Measurements from ENCODE around the gene ARHGAP31.
A peak's percentile ranks its signal among the peaks of the same experiment; 100 is the strongest.
"Not testable (repeated sequence)": the region's sequence is repeated elsewhere in the genome, so short reads cannot be mapped to it uniquely, and the experiment has no call there.

Gene ARHGAP31

DNA sequence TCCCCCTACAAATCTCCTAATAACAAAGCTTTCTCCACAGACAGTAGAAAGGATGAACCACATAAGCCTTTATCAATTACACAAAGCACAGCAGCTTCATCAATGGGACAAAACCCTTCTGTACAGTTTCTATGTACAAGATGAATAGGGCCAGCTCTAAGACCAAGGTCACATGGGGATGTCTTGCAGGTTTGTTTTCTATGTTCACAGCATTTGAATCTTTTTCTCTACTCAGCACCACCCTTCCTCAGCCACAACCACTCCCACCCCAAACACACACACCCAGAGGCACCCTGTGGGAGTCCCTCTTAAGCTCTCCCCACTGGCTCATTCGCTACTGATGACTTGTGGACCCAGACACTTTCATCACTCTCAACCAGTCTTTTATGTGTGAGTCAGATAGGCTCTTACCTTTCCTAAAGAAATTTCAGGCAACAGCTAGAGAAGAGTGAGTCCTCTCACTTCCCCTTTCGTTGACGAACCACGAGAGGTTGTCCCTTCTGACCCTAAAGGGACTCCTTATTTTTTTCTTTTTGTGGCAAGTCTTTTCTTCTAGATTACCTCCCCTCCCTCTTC lies 57.9 kb downstream of the ARHGAP31 start:
- DNase-seq (ENCODE audit: low read depth in 2 of 2), result peak; percentile 4 to 8

DNA sequence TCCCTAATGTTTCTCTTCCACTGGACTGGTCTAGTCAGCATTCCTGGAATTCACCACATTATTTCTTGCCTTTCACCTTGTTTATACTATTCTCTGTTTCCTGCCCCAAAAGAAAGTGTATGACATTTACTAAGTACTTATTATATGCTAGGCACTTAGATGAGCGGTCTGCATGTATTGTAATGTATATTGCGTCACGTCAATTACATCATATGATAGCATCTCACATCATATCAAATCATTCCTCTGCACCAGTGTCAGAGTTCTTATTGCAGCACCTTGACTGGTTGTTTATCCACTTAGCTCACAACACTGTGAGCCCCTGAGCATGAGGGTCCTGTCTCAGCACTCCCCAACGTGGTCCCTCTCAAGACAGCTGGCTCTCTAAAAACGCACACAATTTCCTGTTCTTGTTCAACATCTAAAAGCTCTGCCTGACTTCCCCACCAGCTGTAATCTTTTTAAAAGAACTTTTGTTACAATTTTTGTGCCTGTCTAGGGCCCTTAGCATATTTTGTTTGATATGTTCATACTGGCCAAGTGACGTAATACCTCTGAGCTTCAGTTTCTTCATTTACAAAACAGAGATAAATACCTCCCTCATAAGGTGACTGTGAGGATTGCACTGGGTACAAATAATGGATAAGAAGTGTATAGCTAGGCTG lies 58.8 kb downstream of the ARHGAP31 start:
- no peak for DNase-seq (ENCODE audit: low read depth in 2 of 2)

DNA sequence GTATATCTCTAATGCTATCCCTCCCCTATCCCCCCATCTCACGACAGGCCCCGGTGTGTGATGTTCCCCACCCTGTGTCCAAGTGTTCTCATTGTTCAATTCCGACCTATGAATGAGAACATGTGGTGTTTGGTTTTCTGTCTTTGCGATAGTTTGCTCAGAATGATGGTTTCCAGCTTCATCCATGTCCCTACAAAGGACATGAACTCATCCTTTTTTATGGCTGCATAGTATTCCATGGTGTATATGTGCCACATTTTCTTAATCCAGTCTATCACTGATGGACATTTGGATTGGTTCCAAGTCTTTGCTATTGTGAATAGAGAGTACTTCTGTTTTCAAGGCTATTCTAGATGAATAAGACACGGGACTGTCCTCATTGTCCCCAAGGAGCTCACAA lies 61.4 kb downstream of the ARHGAP31 start:
- not testable (repeated sequence) for DNase-seq (ENCODE audit: low read depth in 2 of 2)

DNA sequence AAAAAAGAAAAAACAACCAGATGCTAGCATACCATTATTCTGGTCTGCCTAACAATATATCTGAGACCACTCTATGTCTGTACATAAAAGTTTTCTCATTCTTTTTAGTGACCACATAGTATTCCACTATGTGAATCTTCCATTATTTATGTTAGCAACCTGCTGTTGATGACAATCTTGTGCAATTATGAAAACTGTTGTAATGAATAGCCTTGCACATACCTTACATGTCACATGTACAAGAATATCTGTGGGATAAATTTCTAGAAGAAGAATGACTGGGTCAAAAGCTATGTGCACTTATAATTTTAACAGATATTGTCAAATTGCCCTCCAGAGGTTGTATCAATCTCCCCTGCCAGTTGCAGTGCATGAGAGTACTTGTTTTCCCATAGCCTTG lies 62.5 kb downstream of the ARHGAP31 start:
- no peak for DNase-seq (ENCODE audit: low read depth in 2 of 2)

DNA sequence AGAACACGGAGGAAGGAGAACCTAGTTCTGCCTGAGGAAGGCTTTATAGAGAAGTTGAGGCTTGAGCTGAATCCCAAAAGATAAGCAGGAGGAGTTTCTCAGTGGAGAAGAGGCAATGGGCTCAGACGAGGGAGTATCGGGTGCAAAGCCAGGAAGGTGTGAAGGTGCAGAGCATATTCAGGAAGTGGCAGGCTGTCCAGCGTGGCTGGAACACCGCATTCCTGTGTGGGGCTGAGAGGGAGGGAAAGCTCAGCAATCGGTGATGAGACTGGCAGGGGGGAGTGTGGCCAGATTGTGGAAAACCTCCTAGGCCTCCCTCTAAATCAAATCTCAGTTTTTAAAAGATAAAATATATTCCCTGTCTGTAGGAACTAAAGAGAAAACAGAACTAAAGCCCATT lies 63.0 kb downstream of the ARHGAP31 start:
- no peak for DNase-seq (ENCODE audit: low read depth in 2 of 2)

DNA sequence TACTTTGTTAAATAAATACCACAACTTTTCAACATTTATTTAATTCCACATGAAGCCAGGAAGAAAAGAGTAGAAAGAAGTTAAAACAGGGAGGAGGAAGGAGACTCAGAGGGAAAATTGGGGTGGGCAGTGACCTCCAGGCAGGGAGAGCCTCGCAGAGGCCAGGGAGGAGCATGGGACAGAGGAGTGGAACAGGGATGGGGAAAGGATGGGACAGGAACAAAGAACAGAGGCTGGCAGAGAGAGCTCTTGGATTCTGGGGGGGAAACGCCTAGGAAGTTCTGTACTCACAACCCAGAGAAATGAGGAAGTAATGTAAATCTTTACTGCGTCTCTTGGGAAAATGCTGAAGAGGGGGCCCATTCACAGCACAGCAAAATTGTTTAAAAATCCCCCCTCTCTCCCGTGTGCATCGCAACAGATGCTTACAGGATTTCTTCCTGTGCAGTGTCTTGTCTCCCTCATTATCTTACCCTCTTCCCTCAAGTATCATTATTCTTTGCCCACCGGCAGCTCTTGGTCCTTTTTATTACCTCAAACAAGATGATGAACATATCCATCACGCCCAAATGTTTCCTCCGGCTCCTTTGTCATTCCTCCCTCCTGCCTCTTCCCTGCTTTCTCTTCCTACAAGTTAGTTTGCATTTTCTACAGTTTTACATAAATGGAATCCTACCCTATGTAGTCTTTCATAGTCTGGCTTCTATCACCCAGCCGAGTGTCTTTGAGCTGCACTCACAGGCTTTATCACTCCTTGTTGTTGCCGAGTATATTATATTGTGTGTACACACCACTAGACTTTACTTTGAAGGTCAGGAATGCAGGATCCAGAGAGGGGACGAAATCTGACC lies 65.5 kb downstream of the ARHGAP31 start:
- DNase-seq (ENCODE audit: low read depth in 2 of 2), result no peak

DNA sequence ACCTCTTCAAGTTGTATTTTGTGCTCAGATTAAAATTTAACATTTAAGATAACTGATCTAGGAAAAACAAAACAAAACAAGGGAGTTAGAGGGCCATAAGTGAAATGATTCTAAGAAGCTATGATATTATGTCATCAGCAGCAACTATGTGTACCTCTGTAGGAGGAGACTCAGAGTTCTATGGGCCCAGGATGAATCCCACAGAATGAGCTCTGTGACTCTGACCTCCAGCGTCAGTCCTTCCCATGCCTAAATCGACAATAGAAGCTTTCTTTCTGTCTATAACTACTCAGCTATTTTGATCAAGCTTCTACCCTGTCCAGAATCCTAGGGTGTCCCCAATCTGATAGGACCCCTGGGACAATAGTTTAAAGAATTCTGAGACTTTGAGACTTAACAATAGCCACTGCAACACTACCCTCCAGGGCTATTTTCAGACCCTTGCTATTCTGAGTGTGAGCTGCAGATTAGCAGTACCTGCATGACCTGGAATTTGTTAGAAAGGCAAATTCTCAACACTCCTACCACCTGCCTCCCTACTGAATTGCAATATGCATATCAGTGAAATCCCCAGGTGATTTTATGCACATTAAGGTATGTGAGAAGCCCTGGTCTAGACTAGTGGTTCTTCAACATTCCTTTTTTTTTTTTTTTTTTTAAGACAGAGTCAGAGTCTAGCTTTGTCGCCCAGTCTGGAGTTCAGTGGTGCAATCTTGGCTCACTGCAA lies 66.7 kb downstream of the ARHGAP31 start:
- no peak for DNase-seq (ENCODE audit: low read depth in 2 of 2)

DNA sequence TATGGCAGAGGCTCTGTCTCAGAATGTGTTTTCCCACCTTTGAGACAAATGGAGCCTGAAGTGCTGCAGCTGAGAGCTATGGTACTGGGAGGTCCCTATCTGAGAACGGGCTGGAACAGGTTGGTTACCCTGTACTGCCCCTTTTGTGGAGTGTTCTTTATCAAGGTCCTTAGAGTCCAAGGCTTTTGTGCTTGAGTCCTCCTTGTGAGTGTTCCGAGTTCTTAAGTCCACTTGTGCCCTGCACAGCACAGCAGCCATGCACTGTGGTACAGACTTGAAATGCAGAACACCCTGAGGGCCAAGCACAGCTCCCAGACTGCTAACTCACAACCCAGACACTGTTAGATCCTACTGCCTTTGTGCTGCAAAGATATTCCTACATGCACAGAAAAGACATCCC lies 67.8 kb downstream of the ARHGAP31 start:
- DNase-seq (ENCODE audit: low read depth in 2 of 2), result no peak

DNA sequence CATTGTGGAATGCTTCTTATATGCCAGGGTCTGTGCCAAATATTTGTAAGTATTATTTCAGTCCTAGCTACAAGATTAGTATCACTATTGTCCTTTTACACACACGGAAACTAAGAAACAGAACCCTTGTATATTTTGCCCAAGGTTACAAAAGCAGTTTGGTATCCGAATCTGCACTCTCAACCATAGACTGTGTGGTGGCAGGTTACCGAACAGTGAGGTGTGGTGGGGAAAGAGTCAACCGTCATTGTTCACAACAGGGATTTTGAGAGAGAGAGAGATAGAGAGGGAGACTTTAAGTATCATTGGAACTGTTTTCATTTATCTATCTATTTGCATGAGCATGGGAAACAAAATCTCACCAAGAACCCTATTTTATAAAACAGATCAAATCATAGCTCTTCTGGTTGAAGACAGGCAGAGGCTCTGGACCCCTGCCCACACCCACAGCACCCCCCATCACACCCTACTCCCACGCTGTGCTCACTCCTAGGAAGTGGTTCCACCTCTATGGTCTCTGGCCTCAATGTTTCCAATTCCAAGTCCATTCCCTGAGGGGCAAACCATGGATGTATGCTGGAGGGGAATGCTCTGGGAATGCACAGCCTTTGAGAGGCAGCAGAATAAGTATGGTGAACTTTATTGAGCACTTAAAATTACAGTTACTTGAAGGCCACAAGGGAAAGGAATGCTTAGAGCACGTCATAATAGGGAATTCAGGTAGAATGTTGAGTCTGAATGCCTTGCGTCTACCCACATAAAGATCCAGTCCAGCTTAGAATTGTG lies 69.0 kb downstream of the ARHGAP31 start:
- DNase-seq (ENCODE audit: low read depth in 2 of 2), result no peak

DNA sequence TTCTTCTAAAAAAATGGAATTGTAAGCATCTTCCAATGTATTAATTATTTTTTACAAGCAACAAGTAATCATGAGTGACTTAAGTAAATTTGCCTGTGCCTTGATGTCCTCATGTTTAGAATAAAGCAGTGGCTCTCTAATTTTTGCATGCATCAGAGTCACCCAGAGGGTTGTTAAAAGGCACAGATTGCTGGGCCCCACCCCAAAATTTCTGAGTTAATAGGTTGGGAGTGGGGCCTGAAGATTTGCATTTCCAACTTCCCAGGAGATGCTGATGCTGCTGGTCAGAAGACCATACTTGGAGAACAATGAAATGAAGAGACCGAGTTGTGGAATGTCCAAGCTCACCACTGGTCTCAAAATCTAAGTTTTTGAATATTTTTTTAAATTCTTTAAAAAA lies 70.2 kb downstream of the ARHGAP31 start:
- no peak for DNase-seq (ENCODE audit: low read depth in 2 of 2)

DNA sequence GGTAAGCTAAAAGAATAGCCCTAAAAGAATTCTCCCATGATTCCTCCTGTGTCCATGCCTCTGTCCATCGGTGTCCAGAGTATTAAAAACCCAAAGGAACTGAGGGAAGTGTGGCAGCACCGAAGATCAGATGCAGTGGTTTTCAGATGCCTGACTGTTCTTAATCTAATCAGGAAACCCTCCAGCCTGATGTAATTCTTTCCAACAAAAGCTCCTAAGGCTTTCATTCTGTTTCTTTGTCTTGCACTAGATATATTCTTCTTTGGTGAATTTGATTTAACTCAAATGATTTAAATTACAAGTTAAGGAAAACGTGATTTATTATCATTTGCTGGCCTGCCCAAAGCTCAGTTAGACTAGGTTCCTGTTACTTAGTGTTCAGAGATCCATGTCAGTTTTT lies 71.2 kb downstream of the ARHGAP31 start:
- DNase-seq (ENCODE audit: low read depth in 2 of 2), result no peak

DNA sequence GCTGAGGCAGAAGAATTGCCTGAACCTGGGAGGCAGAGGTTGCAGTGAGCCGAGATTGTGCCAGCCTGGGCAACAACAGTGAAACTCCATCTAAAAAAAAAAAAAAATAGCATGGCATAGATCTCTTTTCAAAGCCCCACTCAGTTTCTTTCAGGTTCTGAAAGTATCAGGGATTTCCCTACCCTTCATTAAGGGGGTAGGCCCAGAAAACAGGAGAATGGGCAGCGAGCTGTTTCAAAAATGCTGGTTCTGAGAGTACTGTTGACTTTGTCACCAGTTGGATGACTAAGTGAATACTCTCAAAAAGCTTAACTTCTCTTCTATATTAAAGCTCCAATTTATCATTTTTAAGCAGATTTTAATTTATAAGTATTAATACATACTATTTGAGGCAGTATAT lies 72.8 kb downstream of the ARHGAP31 start:
- no peak for DNase-seq (ENCODE audit: low read depth in 2 of 2)

DNA sequence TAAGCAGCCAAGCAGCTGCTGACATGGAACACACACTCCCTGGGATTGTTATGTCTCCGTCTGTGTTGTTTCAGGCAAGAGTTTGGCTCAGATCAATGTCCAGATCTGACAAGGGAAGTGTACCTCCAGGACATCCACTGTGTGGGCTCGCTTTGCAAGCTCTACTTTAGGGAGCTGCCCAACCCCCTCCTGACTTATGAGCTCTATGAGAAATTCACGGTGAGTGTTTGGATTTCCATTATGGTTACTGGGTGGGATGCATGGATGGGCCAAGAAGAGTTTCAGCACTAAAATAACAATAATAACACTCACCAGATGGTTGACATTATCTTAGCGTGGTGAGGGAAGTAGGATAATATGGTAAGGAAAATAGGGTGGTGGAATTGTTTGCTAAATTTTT lies 74.1 kb downstream of the ARHGAP31 start:
- no peak for DNase-seq (ENCODE audit: low read depth in 2 of 2)

DNA sequence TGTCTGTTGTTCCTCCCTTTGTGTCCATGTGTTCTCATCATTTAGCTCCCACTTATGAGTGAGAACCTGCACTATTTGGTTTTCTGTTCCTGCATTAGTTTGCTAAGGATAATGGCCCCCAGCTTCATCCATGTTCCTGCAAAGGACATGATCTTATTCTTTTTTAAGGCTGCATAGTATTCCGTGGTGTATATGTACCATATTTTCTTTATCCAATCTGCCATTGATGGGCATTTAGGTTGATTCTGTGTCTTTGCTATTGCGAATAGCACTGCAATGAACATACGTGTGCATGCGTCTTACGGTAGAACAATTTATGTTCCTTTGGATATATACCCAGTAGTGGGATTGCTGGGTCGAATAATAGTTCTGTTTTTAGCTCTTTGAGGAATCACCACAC lies 77.6 kb downstream of the ARHGAP31 start:
- DNase-seq (ENCODE audit: low read depth in 2 of 2), result not testable (repeated sequence)

DNA sequence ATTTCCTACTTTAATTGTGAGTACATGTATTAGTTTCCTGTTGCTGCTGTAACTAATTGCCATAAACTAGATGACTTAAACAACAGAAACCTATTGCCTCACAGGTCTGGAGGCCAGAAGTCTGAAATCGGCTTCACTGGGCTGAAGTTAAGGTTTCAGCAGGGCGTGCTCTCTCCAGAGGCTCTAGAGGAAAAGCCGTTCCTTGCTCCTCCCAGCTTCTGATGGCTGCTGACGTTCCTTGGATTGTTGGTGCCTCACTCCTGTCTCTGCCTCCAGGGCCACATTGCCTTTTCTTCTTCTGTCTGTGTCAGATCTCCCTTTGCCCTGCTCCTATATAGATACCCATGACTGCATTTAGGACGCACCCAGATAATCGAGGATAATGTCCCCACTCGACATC lies 80.9 kb downstream of the ARHGAP31 start:
- DNase-seq (ENCODE audit: low read depth in 2 of 2), result no peak

DNA sequence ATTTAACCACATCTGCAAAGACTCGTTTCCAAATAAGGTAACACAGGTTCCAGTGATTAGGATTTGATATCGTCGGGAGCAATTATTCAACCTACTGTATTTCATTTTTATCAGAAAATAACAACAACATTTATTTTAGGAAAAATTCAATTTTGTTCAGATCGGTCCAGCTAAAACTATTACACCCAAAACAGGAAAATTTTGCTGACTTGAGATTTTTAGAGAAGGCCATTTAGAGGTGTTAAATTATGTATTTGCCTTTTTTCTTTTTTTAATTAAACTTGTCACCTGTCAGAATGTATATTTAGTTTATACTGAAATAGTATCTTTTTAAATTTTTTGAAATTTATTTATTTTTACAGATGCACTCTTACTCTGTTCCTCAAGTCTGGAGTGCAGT lies 81.3 kb downstream of the ARHGAP31 start:
- no peak for DNase-seq (ENCODE audit: low read depth in 2 of 2)

DNA sequence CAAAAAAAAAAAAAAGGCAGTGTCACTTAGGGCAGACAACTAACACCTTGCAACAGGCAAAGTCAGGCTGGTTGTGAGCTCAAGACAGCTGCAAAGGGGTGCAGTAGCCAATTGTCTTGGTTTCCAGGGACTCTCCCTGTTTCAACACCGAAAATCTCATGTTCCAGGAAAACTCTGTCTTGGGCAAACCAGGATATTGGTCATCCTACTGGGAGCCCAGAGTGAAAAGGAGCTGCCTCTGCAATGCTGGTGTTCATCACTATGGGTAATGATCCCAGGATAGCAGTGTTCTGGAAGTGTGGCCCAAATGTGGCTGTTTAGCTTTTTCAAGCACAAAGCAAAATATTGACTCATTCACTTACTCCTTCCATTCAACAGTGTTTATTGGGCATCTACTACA lies 82.6 kb downstream of the ARHGAP31 start:
- no peak for DNase-seq (ENCODE audit: low read depth in 2 of 2)

DNA sequence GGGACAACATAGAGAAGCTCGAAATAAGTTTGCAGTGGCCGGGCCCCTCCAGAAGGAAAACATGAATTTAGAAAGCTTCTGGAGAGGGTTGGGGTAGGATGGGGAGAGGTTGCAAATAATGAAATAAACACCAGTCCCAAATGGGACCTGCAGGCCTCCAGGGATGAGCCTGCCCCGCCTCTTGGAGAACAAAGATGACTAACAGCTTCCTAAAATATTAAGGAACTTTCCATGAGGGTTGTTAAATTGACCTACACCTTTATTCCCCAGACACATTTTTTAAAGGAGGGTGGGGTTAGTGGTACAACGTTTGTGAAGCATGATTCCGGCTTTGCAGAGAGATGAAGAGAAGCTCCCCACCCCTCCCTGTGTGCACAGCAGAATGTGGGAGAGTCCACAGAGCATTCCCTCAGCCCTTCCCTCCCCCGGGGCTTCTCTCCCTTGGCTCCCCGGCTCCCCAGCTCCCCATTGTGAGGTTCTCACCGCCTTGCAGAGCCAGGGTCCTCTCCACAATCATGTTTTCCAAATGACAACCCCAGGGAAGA lies 84.1 kb downstream of the ARHGAP31 start:
- no peak for DNase-seq (ENCODE audit: low read depth in 2 of 2)

DNA sequence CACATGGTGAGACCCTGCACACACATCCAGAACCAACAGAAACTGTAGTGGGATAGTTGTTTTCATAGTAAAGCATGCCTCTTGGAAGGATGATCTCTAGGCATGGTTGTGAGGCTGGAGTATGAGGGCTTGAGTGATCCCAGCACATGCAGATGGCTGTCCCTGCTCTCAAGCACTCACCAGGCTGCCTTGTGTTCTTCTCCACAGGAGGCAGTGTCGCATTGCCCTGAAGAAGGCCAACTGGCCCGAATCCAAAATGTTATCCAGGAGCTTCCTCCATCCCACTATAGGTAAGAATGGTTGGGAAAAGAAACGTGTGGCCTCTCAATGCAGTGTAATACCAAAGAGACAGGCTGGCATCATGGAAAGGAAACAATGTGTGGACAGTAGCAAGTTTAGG lies 86.5 kb downstream of the ARHGAP31 start:
- no peak for DNase-seq (ENCODE audit: low read depth in 2 of 2)

DNA sequence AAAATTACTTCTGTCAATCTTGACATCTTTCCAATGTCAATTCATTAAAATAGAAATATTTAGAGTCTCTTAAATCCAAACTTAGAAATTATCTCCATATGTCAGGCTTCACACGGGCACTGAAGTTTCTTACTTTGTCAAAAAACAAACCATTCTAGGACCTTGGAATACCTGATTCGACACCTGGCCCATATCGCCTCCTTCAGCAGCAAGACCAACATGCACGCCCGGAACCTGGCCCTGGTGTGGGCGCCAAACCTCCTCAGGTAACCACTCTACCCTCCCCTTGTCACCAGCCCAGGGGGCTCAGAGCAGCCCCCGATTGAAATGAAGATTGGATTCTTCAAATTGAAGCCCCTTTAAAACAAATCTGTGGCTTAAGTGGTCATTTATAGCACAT lies 88.0 kb downstream of the ARHGAP31 start:
- no peak for DNase-seq (ENCODE audit: low read depth in 2 of 2)

DNA sequence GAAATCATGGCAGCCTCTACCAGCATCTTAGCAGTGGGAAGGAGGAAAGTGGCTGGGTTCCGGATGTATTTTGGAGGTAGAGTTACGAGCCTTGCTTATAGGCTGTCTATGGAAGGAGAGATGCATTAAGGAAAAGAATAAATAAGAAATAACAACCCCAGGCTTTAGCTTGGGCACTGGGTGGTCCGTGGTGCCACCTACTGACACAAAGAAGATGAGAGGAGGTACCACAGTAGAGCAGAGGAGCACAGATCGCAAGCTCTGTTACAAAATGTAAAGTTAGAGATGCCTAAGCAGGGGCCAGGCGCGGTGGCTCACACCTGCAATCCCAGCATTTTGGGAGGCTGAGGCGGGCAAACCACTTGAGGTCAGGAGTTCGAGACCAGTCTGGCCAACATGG lies 94.4 kb downstream of the ARHGAP31 start:
- DNase-seq (ENCODE audit: low read depth in 2 of 2), result no peak
